H1 (cell line): Measurements from ENCODE around the gene PRKN.

Source experiments
- BACH1 ChIP-seq: IDR thresholded peaks from 2 replicates; pipeline ENCODE4 v1.6.1; 2012; ENCODE audit warnings: low read length, improper control_type of control experiment
- CHD2 ChIP-seq: IDR thresholded peaks from 2 replicates; pipeline ENCODE4 v1.6.1; 2012; ENCODE audit warnings: low read length, improper control_type of control experiment
- CREB1 ChIP-seq: IDR thresholded peaks from 2 replicates; pipeline ENCODE4 v1.6.1; 2012; ENCODE audit warnings: inconsistent platforms
- KDM1A ChIP-seq: fragments of 200-600, 300-600 bp; sonication (generic); IDR thresholded peaks from 2 replicates; pipeline ENCODE4 v1.7.1; 2016; ENCODE audit warnings: mild to moderate bottlenecking, low read length, borderline replicate concordance
- KDM4A ChIP-seq: IDR thresholded peaks from one replicate; pipeline ENCODE4 v1.7.1; 2012; ENCODE audit warnings: low read depth, mild to moderate bottlenecking, moderate library complexity, low read length, inconsistent platforms; ENCODE audit not compliant: severe bottlenecking
- POLR2A ChIP-seq, 2 experiments: IDR thresholded peaks; 1 replicate in 1 of 2; 2 replicates in 1 of 2; pipeline ENCODE4 v1.6.1; 2011; ENCODE audit warnings: low read depth in 2 of 2, low read length in 2 of 2, mild to moderate bottlenecking in 2 of 2; ENCODE audit errors: control extremely low read depth in 1 of 2
- SAP30 ChIP-seq: fragments of 300-600 bp; sonication (generic); IDR thresholded peaks from 2 replicates; pipeline ENCODE4 v1.7.1; 2012; ENCODE audit warnings: low read length, moderate library complexity, mild to moderate bottlenecking, inconsistent platforms; ENCODE audit not compliant: insufficient read depth, insufficient replicate concordance
- SP1 ChIP-seq: IDR thresholded peaks from 2 replicates; pipeline ENCODE4 v1.6.1; 2011; ENCODE audit warnings: low read depth, low read length
- SP2 ChIP-seq: IDR thresholded peaks from 2 replicates; pipeline ENCODE4 v1.6.1; 2012; ENCODE audit warnings: mild to moderate bottlenecking, low read length, inconsistent platforms
- TF ChIP-seq, protein P1 (sequence below), 3 experiments: IDR thresholded peaks; 1 replicate in 2 of 3; 2 replicates in 1 of 3; pipeline versions ENCODE4 v1.5.1 to v1.6.1; 2011; ENCODE audit warnings: low read length in 3 of 3, mild to moderate bottlenecking in 3 of 3, inconsistent platforms in 2 of 3, low read depth in 1 of 3, moderate library complexity in 1 of 3; ENCODE audit not compliant: insufficient read depth in 1 of 3; ENCODE audit errors: control extremely low read depth in 1 of 3
- TF ChIP-seq, protein P2 (sequence below): IDR thresholded peaks from 2 replicates; pipeline ENCODE4 v1.6.1; 2012; ENCODE audit warnings: inconsistent platforms

DNA sequence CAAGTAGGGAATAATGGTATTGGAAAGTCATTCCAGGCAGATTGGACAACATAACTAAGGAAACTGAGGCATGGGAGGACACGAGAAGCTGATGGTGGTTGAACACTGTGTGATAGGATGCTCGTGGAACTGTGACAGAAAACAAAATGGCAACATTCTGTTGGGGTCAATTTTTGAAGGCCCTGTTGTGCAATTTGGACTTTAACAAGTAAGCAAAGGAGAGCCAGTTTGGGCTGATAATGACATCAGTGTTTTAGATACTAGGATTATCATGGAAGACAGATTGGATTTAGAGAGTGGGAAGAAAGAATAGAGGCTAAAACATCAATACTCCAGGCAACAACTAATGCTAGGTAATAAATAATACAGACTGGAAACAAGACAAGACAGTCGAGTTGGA lies 53.1 kb downstream of the PRKN start:
- TF ChIP-seq, protein P1, sequence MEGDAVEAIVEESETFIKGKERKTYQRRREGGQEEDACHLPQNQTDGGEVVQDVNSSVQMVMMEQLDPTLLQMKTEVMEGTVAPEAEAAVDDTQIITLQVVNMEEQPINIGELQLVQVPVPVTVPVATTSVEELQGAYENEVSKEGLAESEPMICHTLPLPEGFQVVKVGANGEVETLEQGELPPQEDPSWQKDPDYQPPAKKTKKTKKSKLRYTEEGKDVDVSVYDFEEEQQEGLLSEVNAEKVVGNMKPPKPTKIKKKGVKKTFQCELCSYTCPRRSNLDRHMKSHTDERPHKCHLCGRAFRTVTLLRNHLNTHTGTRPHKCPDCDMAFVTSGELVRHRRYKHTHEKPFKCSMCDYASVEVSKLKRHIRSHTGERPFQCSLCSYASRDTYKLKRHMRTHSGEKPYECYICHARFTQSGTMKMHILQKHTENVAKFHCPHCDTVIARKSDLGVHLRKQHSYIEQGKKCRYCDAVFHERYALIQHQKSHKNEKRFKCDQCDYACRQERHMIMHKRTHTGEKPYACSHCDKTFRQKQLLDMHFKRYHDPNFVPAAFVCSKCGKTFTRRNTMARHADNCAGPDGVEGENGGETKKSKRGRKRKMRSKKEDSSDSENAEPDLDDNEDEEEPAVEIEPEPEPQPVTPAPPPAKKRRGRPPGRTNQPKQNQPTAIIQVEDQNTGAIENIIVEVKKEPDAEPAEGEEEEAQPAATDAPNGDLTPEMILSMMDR (IDR thresholded peaks at IDR 0.05; ENCODE audit: control extremely low read depth in 1 of 3, insufficient read depth in 1 of 3, low read depth in 1 of 3, low read length in 3 of 3): no peak
- no peak for TF ChIP-seq CREB1
- TF ChIP-seq SP2: no peak
- TF ChIP-seq BACH1: no peak
- no peak for TF ChIP-seq CHD2
- no peak for TF ChIP-seq POLR2A (IDR thresholded peaks at IDR 0.05; ENCODE audit: control extremely low read depth in 1 of 2, low read depth in 2 of 2, low read length in 2 of 2)
- no peak for TF ChIP-seq SAP30
- TF ChIP-seq, protein P2, sequence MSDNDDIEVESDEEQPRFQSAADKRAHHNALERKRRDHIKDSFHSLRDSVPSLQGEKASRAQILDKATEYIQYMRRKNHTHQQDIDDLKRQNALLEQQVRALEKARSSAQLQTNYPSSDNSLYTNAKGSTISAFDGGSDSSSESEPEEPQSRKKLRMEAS: no peak
- TF ChIP-seq KDM1A: no peak
- TF ChIP-seq SP1: no peak
- TF ChIP-seq KDM4A: no peak
